ENCODE data around the gene DNAJA3.

DNAJA3 gene

DNA sequence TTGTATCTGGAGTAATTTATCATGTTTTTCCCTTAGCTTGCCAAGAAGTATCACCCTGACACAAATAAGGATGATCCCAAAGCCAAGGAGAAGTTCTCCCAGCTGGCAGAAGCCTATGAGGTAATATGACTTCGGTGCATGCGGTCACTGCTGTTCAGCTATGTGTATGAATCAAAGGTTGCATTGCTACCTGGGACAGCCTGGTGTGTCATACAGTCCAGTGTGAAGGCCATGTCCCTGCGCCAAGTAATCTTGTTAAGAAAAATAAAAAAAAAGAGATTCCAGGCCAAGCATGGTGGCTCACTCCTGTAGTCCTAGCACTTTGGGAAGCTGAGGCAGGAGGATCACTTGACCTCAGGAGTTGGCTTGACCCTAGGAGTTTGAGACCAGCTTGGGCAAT lies 11.7 kb downstream of the DNAJA3 start:
- Histone ChIP-seq H3K9me3 (ENCODE audit: control insufficient read depth, low read length) (no peaks in the 10 kb centered on the region), H3K27ac (ENCODE audit: insufficient read depth, low read length, poor library complexity, severe bottlenecking) (no peak overlapping the region), H3K4me3 (ENCODE audit: insufficient read depth, low read depth, low read length, poor library complexity, severe bottlenecking) (no peak overlapping the region), H3K4me1 (ENCODE audit: control insufficient read depth, insufficient read depth, low read length, poor library complexity, severe bottlenecking) (no peaks in the 10 kb centered on the region), H3K36me3 (ENCODE audit: control insufficient read depth, insufficient read depth, low read length) (peaks cover 71% of the 10 kb centered on the region), H3K27me3 (replicated peaks; ENCODE audit: control insufficient read depth, insufficient read depth, low read length, poor library complexity, severe bottlenecking) (no peaks in the 10 kb centered on the region)
- DNase-seq: no peak

DNA sequence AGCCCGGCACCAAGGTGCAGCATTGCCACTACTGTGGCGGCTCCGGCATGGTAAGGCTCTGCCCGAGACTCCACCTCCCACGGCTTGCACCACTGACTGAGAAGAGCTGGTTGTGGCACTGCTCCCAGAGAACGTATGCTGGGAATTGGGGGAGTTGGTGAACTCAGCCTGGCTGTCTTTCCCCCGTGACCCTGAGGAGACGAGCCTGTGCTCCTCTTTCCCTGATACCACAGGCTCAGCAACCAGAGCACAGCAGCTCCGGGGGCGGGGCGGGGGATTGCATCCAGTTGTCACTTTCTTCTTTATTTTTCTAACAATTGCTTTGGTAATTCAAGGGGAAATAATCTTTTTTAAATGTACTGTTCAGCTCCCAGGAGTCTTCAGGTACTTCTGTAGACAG lies 16.7 kb downstream of the DNAJA3 start:
- H3K4me3 ChIP-seq (ENCODE audit: insufficient read depth, low read depth, low read length, poor library complexity, severe bottlenecking): no peak overlapping the region
- H3K36me3 ChIP-seq (ENCODE audit: control insufficient read depth, insufficient read depth, low read length): peaks cover 82% of the 10 kb centered on the region

DNA sequence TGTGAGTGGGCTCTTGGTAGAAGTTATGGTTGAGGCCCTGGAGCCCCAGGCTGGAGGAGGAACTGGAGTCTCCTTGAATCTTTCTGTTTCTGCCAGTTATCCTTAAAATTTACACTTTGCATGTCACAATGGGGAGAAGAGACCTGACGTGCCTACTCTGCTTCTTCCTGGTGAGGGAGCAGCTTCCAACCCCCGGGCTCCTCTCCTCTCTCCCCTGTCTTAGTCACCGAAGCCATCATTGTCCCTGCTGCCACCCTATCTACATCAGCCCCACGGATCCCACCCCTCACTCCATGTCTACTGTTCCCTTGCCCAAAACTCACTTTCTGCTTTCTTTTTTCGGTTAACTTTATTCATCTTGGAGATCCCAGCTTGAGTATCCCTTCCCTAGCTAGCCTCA lies 17.6 kb downstream of the DNAJA3 start:
- Histone ChIP-seq H3K27me3 (replicated peaks; ENCODE audit: control insufficient read depth, insufficient read depth, low read length, poor library complexity, severe bottlenecking) (no peaks in the 10 kb centered on the region), H3K4me3 (ENCODE audit: insufficient read depth, low read depth, low read length, poor library complexity, severe bottlenecking) (no peak overlapping the region), H3K4me1 (ENCODE audit: control insufficient read depth, insufficient read depth, low read length, poor library complexity, severe bottlenecking) (no peaks in the 10 kb centered on the region), H3K9me3 (ENCODE audit: control insufficient read depth, low read length) (no peaks in the 10 kb centered on the region), H3K36me3 (ENCODE audit: control insufficient read depth, insufficient read depth, low read length) (peaks cover 80% of the 10 kb centered on the region), H3K27ac (ENCODE audit: insufficient read depth, low read length, poor library complexity, severe bottlenecking) (no peak overlapping the region)
- DNase-seq: no peak

More for the DNA sequence above, 16.7 kb downstream of the DNAJA3 start:
- H3K27me3 ChIP-seq (replicated peaks; ENCODE audit: control insufficient read depth, insufficient read depth, low read length, poor library complexity, severe bottlenecking): no peaks in the 10 kb centered on the region
- H3K4me1 ChIP-seq (ENCODE audit: control insufficient read depth, insufficient read depth, low read length, poor library complexity, severe bottlenecking): no peaks in the 10 kb centered on the region
- DNase-seq: no peak
- no peak overlapping the region for H3K27ac ChIP-seq (ENCODE audit: insufficient read depth, low read length, poor library complexity, severe bottlenecking)
- H3K9me3 ChIP-seq (ENCODE audit: control insufficient read depth, low read length): no peaks in the 10 kb centered on the region

DNA sequence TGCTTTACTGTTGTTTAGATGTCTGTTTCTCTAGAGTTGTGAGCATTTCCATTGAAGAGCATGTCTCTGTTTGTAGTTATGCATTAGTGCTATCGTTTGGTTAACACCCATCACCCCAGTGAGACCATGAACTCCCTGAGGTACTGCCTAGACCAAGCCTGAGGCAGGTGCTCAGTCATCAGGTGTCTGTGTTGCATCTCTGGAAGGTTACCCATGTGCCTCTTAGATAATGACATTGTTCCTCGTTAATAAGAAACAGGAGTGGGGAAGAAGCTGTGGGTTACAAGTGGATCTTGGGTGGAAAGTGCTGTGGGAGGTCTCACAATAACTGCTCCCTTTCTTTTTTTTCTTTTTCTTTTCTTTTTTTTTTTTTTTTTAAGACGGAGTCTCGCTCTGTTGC lies 18.3 kb downstream of the DNAJA3 start:
- Histone ChIP-seq H3K9me3 (ENCODE audit: control insufficient read depth, low read length) (no peaks in the 10 kb centered on the region), H3K27me3 (replicated peaks; ENCODE audit: control insufficient read depth, insufficient read depth, low read length, poor library complexity, severe bottlenecking) (no peaks in the 10 kb centered on the region), H3K36me3 (ENCODE audit: control insufficient read depth, insufficient read depth, low read length) (peaks cover 78% of the 10 kb centered on the region), H3K27ac (ENCODE audit: insufficient read depth, low read length, poor library complexity, severe bottlenecking) (no peak overlapping the region), H3K4me1 (ENCODE audit: control insufficient read depth, insufficient read depth, low read length, poor library complexity, severe bottlenecking) (no peaks in the 10 kb centered on the region), H3K4me3 (ENCODE audit: insufficient read depth, low read depth, low read length, poor library complexity, severe bottlenecking) (no peak overlapping the region)
- no peak for DNase-seq

GRCh38 chr16:4450430-4450829 lies 24.8 kb downstream of the DNAJA3 start:
- DNase-seq: no peak
- Histone ChIP-seq H3K9me3 (ENCODE audit: control insufficient read depth, low read length) (no peaks in the 10 kb centered on the region), H3K27me3 (replicated peaks; ENCODE audit: control insufficient read depth, insufficient read depth, low read length, poor library complexity, severe bottlenecking) (no peaks in the 10 kb centered on the region), H3K27ac (ENCODE audit: insufficient read depth, low read length, poor library complexity, severe bottlenecking) (no peak overlapping the region), H3K36me3 (ENCODE audit: control insufficient read depth, insufficient read depth, low read length) (peaks cover 78% of the 10 kb centered on the region), H3K4me3 (ENCODE audit: insufficient read depth, low read depth, low read length, poor library complexity, severe bottlenecking) (no peak overlapping the region), H3K4me1 (ENCODE audit: control insufficient read depth, insufficient read depth, low read length, poor library complexity, severe bottlenecking) (no peaks in the 10 kb centered on the region)

- DNase-seq: no peak
- H3K4me1 ChIP-seq (ENCODE audit: control insufficient read depth, insufficient read depth, low read length, poor library complexity, severe bottlenecking): no peaks in the 10 kb centered on the region
- no peak overlapping the region for H3K4me3 ChIP-seq (ENCODE audit: insufficient read depth, low read depth, low read length, poor library complexity, severe bottlenecking)
- no peaks in the 10 kb centered on the region for H3K27me3 ChIP-seq (replicated peaks; ENCODE audit: control insufficient read depth, insufficient read depth, low read length, poor library complexity, severe bottlenecking)
- peaks cover 81% of the 10 kb centered on the region for H3K36me3 ChIP-seq (ENCODE audit: control insufficient read depth, insufficient read depth, low read length)
- no peaks in the 10 kb centered on the region for H3K9me3 ChIP-seq (ENCODE audit: control insufficient read depth, low read length)
- H3K27ac ChIP-seq (ENCODE audit: insufficient read depth, low read length, poor library complexity, severe bottlenecking): no peak overlapping the region
Measured at GRCh38 chr16:4450931-4451519, 25.4 kb downstream of the DNAJA3 start.

- DNase-seq: no peak
- no peaks in the 10 kb centered on the region for H3K27me3 ChIP-seq (replicated peaks; ENCODE audit: control insufficient read depth, insufficient read depth, low read length, poor library complexity, severe bottlenecking)
- no peak overlapping the region for H3K4me3 ChIP-seq (ENCODE audit: insufficient read depth, low read depth, low read length, poor library complexity, severe bottlenecking)
- H3K27ac ChIP-seq (ENCODE audit: insufficient read depth, low read length, poor library complexity, severe bottlenecking): no peak overlapping the region
- no peaks in the 10 kb centered on the region for H3K4me1 ChIP-seq (ENCODE audit: control insufficient read depth, insufficient read depth, low read length, poor library complexity, severe bottlenecking)
- H3K36me3 ChIP-seq (ENCODE audit: control insufficient read depth, insufficient read depth, low read length): peaks cover 78% of the 10 kb centered on the region
- no peaks in the 10 kb centered on the region for H3K9me3 ChIP-seq (ENCODE audit: control insufficient read depth, low read length)
Measured at GRCh38 chr16:4452674-4453073, 27.0 kb downstream of the DNAJA3 start.

DNA sequence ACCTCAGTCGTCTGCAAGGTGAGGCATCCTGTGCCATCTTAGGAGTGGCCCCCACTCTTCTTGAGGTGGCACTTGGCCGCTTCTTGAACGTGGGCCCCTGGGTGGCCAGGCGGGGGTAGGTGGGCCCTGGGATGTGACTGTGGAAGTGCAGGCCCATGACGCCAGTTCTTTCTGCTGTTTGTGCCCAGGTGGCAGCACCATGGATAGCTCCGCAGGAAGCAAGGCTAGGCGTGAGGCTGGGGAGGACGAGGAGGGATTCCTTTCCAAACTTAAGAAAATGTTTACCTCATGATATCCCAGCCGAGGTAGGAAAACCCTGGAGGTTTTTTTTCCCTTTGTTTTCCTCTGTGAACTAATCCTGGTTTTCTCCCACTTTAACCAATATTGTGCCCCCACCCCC lies 29.0 kb downstream of the DNAJA3 start:
- Histone ChIP-seq H3K36me3 (ENCODE audit: control insufficient read depth, insufficient read depth, low read length) (peaks cover 64% of the 10 kb centered on the region), H3K27me3 (replicated peaks; ENCODE audit: control insufficient read depth, insufficient read depth, low read length, poor library complexity, severe bottlenecking) (no peaks in the 10 kb centered on the region)
- DNase-seq: no peak

GRCh38 chr16:4455081-4455480 lies 29.4 kb downstream of the DNAJA3 start:
- Histone ChIP-seq H3K27me3 (replicated peaks; ENCODE audit: control insufficient read depth, insufficient read depth, low read length, poor library complexity, severe bottlenecking) (no peaks in the 10 kb centered on the region), H3K9me3 (ENCODE audit: control insufficient read depth, low read length) (no peaks in the 10 kb centered on the region), H3K36me3 (ENCODE audit: control insufficient read depth, insufficient read depth, low read length) (peaks cover 60% of the 10 kb centered on the region), H3K4me1 (ENCODE audit: control insufficient read depth, insufficient read depth, low read length, poor library complexity, severe bottlenecking) (peaks cover 10% of the 10 kb centered on the region), H3K27ac (ENCODE audit: insufficient read depth, low read length, poor library complexity, severe bottlenecking) (no peak overlapping the region), H3K4me3 (ENCODE audit: insufficient read depth, low read depth, low read length, poor library complexity, severe bottlenecking) (no peak overlapping the region)
- DNase-seq: no peak

More for the DNA sequence above, 29.0 kb downstream of the DNAJA3 start:
- no peaks in the 10 kb centered on the region for H3K9me3 ChIP-seq (ENCODE audit: control insufficient read depth, low read length)
- H3K27ac ChIP-seq (ENCODE audit: insufficient read depth, low read length, poor library complexity, severe bottlenecking): no peak overlapping the region
- peaks cover 5% of the 10 kb centered on the region for H3K4me1 ChIP-seq (ENCODE audit: control insufficient read depth, insufficient read depth, low read length, poor library complexity, severe bottlenecking)
- H3K4me3 ChIP-seq (ENCODE audit: insufficient read depth, low read depth, low read length, poor library complexity, severe bottlenecking): no peak overlapping the region

DNA sequence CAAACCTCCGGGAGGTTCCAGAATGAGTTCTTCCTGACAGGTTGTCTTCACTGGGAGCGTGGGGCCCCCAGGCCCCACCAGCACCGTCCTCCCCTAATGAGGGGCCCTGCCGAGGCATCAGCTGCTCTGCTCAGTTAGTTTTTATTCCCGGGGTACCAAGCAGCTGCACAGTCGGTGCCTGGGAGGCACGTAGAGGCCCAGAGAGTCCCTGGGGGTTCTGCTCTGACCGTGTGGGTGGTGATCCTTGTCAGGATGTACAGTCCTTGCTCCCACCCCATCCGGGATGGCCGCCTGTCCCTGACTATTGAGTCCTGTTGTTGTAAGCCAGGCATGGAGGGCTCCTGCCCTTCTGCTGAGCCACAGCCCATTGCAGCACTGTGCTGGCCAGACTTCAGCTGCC lies 30.3 kb downstream of the DNAJA3 start:
- no peaks in the 10 kb centered on the region for H3K27me3 ChIP-seq (replicated peaks; ENCODE audit: control insufficient read depth, insufficient read depth, low read length, poor library complexity, severe bottlenecking)
- H3K9me3 ChIP-seq (ENCODE audit: control insufficient read depth, low read length): no peaks in the 10 kb centered on the region
- no peak overlapping the region for H3K27ac ChIP-seq (ENCODE audit: insufficient read depth, low read length, poor library complexity, severe bottlenecking)
- H3K4me3 ChIP-seq (ENCODE audit: insufficient read depth, low read depth, low read length, poor library complexity, severe bottlenecking): no peak overlapping the region
- no peak for DNase-seq
- H3K36me3 ChIP-seq (ENCODE audit: control insufficient read depth, insufficient read depth, low read length): peaks cover 54% of the 10 kb centered on the region
- peaks cover 10% of the 10 kb centered on the region for H3K4me1 ChIP-seq (ENCODE audit: control insufficient read depth, insufficient read depth, low read length, poor library complexity, severe bottlenecking)

GRCh38 chr16:4460936-4461249 lies 35.2 kb downstream of the DNAJA3 start:
- no peak overlapping the region for H3K4me3 ChIP-seq (ENCODE audit: insufficient read depth, low read depth, low read length, poor library complexity, severe bottlenecking)
- peaks cover 40% of the 10 kb centered on the region for H3K36me3 ChIP-seq (ENCODE audit: control insufficient read depth, insufficient read depth, low read length)
- DNase-seq: no peak
- no peaks in the 10 kb centered on the region for H3K27me3 ChIP-seq (replicated peaks; ENCODE audit: control insufficient read depth, insufficient read depth, low read length, poor library complexity, severe bottlenecking)
- H3K27ac ChIP-seq (ENCODE audit: insufficient read depth, low read length, poor library complexity, severe bottlenecking): no peak overlapping the region
- no peaks in the 10 kb centered on the region for H3K9me3 ChIP-seq (ENCODE audit: control insufficient read depth, low read length)
- H3K4me1 ChIP-seq (ENCODE audit: control insufficient read depth, insufficient read depth, low read length, poor library complexity, severe bottlenecking): peaks cover 15% of the 10 kb centered on the region

All from effector memory CD4-positive, alpha-beta T cell (primary cell).